ENCODE measurements around the gene OPN4.

Gene OPN4

GRCh38 chr10:86693721-86694369 is 39.5 kb downstream of the OPN4 start:
- no peaks in the 10 kb centered on the region for H3K9me3 ChIP-seq (ENCODE audit: control insufficient read depth, low read length)
- no peaks in the 10 kb centered on the region for H3K27me3 ChIP-seq (replicated peaks; ENCODE audit: control insufficient read depth, insufficient read depth, low read length)
- no peak overlapping the region for H3K9ac ChIP-seq (ENCODE audit: low read length)
- DNase-seq (ENCODE audit: low read depth): peak; percentile 87
- H3K4me3 ChIP-seq (ENCODE audit: low read length): no peak overlapping the region
- H3K36me3 ChIP-seq (ENCODE audit: control insufficient read depth, insufficient read depth, low read length, severe bottlenecking): no peaks in the 10 kb centered on the region
- H3K4me1 ChIP-seq (ENCODE audit: control insufficient read depth, insufficient read depth, low read length): peaks cover 15% of the 10 kb centered on the region

DNA sequence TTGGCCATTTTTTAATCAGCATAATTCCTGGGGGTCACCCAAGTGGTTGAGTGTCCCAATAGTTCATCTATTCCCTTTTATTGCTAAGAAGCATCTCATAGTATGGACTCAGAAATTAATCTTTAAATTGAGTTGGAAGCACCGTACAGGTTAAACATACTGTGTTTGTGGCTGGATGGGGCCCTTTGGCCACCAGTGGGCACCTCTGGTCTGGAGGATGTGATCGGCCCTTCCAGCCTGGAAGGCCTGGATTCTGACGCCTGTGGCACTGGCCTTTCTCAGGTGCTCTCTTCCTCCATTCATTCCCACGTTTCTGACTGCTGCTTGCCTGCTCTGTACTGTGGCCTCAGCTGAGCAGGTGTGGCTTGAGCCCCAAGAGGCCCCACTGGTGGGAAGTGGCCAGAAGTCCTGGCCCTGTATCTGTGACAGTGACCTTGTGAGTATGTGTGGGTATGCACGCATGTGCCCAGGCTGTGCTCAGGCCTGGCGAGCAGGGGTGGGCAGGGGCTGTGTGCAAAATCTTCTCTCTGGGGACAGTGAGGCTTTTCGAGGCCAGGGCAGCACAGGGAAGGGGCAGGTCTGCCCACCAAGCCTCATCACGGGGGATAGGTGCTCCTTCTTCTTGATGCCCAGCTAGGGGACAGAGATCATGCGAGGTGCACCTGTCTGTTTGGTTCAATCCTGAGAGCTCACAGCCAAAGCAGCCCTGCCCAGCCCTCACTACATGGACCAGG is 44.0 kb downstream of the OPN4 start:
- Histone ChIP-seq H3K9me3 (ENCODE audit: control insufficient read depth, low read length) (no peaks in the 10 kb centered on the region), H3K4me1 (ENCODE audit: control insufficient read depth, insufficient read depth, low read length) (peaks cover 8% of the 10 kb centered on the region), H3K27me3 (replicated peaks; ENCODE audit: control insufficient read depth, insufficient read depth, low read length) (peaks cover 7% of the 10 kb centered on the region), H3K9ac (ENCODE audit: low read length) (no peak overlapping the region), H3K36me3 (ENCODE audit: control insufficient read depth, insufficient read depth, low read length, severe bottlenecking) (no peaks in the 10 kb centered on the region), H3K4me3 (ENCODE audit: low read length) (no peak overlapping the region)
- no peak for DNase-seq (ENCODE audit: low read depth)

DNA sequence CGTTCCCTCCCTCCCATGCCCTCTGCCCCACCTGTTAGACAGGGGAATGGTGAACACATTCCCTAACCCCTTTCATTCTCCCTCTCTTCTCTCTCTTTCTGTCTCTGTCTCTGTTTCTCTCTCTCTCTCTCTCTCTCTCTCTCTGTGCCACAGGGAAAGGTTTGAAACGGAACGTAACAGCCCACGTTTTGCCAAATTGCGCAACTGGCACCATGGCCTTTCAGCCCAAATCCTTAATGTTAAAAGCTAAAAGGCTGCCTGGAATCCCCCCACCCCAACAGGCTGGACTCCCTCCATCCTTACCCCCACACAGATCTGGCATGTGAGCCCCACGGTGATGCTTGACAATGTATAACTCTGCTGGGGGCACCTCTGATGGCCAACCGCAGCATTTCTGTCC is 44.8 kb downstream of the OPN4 start:
- Histone ChIP-seq H3K9ac (ENCODE audit: low read length) (no peak overlapping the region), H3K4me3 (ENCODE audit: low read length) (no peak overlapping the region), H3K36me3 (ENCODE audit: control insufficient read depth, insufficient read depth, low read length, severe bottlenecking) (no peaks in the 10 kb centered on the region), H3K27me3 (replicated peaks; ENCODE audit: control insufficient read depth, insufficient read depth, low read length) (peaks cover 7% of the 10 kb centered on the region), H3K4me1 (ENCODE audit: control insufficient read depth, insufficient read depth, low read length) (peaks cover under 1% of the 10 kb centered on the region), H3K9me3 (ENCODE audit: control insufficient read depth, low read length) (no peaks in the 10 kb centered on the region)
- no peak for DNase-seq (ENCODE audit: low read depth)

- H3K27me3 ChIP-seq (replicated peaks; ENCODE audit: control insufficient read depth, insufficient read depth, low read length): peaks cover 7% of the 10 kb centered on the region
- no peaks in the 10 kb centered on the region for H3K36me3 ChIP-seq (ENCODE audit: control insufficient read depth, insufficient read depth, low read length, severe bottlenecking)
- no peaks in the 10 kb centered on the region for H3K9me3 ChIP-seq (ENCODE audit: control insufficient read depth, low read length)
- no peak for DNase-seq (ENCODE audit: low read depth)
- H3K4me1 ChIP-seq (ENCODE audit: control insufficient read depth, insufficient read depth, low read length): no peaks in the 10 kb centered on the region
- no peak overlapping the region for H3K4me3 ChIP-seq (ENCODE audit: low read length)
- no peak overlapping the region for H3K9ac ChIP-seq (ENCODE audit: low read length)
These were observed 45.2 kb downstream of the OPN4 start for GRCh38 chr10:86699541-86699940.

DNA sequence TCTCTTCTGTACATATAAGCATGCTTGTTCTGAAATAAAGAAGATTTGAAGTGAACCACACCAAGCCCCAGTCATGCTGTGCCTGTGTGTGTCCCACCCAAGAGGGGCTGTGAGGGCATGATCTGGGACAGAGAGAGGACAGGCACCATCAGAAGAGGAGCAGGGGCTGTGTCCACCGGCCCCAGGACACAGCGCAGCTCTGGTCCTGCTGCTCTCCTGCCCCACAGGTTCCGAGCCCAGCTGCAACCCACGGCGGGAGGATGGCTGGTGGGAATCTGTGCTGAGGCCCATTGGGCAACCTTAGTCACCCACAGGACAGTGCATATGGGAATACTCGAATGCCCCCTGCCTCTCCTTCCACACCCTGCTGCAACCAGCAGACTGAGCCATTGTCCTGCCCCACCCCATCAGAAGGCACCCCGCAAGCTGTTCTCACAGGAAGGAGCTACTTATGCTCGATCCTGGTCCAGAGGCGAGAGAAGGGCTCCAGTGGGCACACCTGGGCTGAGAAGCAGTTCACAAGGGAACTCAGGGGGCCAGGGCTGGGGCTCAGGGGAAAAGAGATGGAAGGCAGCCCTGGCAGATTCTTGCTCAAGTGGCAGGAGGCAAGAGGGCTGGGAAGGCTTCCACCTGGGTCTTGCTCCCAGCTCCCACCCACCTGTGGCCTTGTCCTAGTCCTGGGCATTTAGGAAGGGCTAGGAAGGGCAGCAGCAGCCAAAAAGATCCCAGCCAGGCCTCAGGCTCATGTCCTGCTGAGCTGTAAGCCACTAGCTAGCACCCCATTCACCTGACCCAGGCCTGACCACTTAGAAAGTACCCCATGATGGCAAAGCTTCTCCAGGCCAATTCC is 45.9 kb downstream of the OPN4 start:
- peaks cover 7% of the 10 kb centered on the region for H3K27me3 ChIP-seq (replicated peaks; ENCODE audit: control insufficient read depth, insufficient read depth, low read length)
- no peaks in the 10 kb centered on the region for H3K9me3 ChIP-seq (ENCODE audit: control insufficient read depth, low read length)
- H3K4me3 ChIP-seq (ENCODE audit: low read length): no peak overlapping the region
- DNase-seq (ENCODE audit: low read depth): no peak
- H3K9ac ChIP-seq (ENCODE audit: low read length): no peak overlapping the region
- H3K4me1 ChIP-seq (ENCODE audit: control insufficient read depth, insufficient read depth, low read length): no peaks in the 10 kb centered on the region
- H3K36me3 ChIP-seq (ENCODE audit: control insufficient read depth, insufficient read depth, low read length, severe bottlenecking): no peaks in the 10 kb centered on the region

GRCh38 chr10:86700851-86701617 is 46.7 kb downstream of the OPN4 start:
- Histone ChIP-seq H3K9me3 (ENCODE audit: control insufficient read depth, low read length) (no peaks in the 10 kb centered on the region), H3K4me3 (ENCODE audit: low read length) (no peak overlapping the region), H3K27me3 (replicated peaks; ENCODE audit: control insufficient read depth, insufficient read depth, low read length) (peaks cover 7% of the 10 kb centered on the region), H3K9ac (ENCODE audit: low read length) (no peak overlapping the region), H3K36me3 (ENCODE audit: control insufficient read depth, insufficient read depth, low read length, severe bottlenecking) (no peaks in the 10 kb centered on the region), H3K4me1 (ENCODE audit: control insufficient read depth, insufficient read depth, low read length) (no peaks in the 10 kb centered on the region)
- DNase-seq (ENCODE audit: low read depth): no peak

- DNase-seq (ENCODE audit: low read depth): no peak
- H3K36me3 ChIP-seq (ENCODE audit: control insufficient read depth, insufficient read depth, low read length, severe bottlenecking): no peaks in the 10 kb centered on the region
- H3K9me3 ChIP-seq (ENCODE audit: control insufficient read depth, low read length): no peaks in the 10 kb centered on the region
- peaks cover 7% of the 10 kb centered on the region for H3K27me3 ChIP-seq (replicated peaks; ENCODE audit: control insufficient read depth, insufficient read depth, low read length)
- no peak overlapping the region for H3K4me3 ChIP-seq (ENCODE audit: low read length)
- H3K9ac ChIP-seq (ENCODE audit: low read length): no peak overlapping the region
- H3K4me1 ChIP-seq (ENCODE audit: control insufficient read depth, insufficient read depth, low read length): no peaks in the 10 kb centered on the region
These were observed 48.8 kb downstream of the OPN4 start for GRCh38 chr10:86703176-86703575.

DNA sequence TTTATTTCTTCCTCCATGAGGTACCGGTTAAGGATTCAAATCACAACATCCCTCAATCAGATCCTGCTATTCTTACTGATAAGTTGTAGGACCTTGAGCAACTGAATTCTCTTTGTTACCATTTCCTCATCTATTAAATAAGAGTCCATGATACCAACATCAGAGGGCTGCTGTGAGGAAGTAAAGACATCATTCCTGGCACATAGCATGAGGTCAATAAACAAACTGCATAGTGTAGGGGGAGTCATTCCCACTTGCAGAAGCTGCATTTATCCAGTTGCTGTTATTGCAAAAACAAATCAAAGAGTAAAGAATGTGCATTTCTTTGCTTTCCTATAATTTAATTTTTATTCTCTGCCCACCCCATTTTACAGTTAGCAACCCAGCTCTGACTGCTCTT is 50.8 kb downstream of the OPN4 start:
- no peaks in the 10 kb centered on the region for H3K4me1 ChIP-seq (ENCODE audit: control insufficient read depth, insufficient read depth, low read length)
- DNase-seq (ENCODE audit: low read depth): no peak
- no peaks in the 10 kb centered on the region for H3K9me3 ChIP-seq (ENCODE audit: control insufficient read depth, low read length)
- H3K27me3 ChIP-seq (replicated peaks; ENCODE audit: control insufficient read depth, insufficient read depth, low read length): peaks cover 1% of the 10 kb centered on the region
- no peak overlapping the region for H3K4me3 ChIP-seq (ENCODE audit: low read length)
- H3K9ac ChIP-seq (ENCODE audit: low read length): no peak overlapping the region
- H3K36me3 ChIP-seq (ENCODE audit: control insufficient read depth, insufficient read depth, low read length, severe bottlenecking): no peaks in the 10 kb centered on the region

DNA sequence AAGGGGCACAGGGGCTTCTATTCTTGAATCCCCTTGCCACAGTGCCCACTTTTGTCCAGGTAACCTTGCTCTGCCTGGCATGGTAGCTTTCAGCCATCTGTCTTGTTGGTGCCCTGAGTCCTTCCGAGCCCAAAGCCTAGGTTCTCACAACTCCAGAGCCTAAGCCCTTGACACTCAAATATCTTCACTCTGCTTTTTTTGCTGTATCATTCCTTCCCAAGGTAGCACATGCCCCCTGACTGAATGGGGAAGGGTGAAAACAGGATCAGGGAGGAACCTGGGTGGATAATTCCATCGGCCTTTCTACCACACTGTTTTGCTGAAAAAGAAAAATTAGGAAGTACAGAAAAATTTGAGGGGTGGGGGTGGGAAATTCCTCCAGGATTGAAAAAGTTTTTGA is 51.6 kb downstream of the OPN4 start:
- Histone ChIP-seq H3K27me3 (replicated peaks; ENCODE audit: control insufficient read depth, insufficient read depth, low read length) (no peaks in the 10 kb centered on the region), H3K4me3 (ENCODE audit: low read length) (no peak overlapping the region), H3K9ac (ENCODE audit: low read length) (no peak overlapping the region), H3K4me1 (ENCODE audit: control insufficient read depth, insufficient read depth, low read length) (peaks cover 6% of the 10 kb centered on the region), H3K36me3 (ENCODE audit: control insufficient read depth, insufficient read depth, low read length, severe bottlenecking) (no peaks in the 10 kb centered on the region), H3K9me3 (ENCODE audit: control insufficient read depth, low read length) (no peaks in the 10 kb centered on the region)
- DNase-seq (ENCODE audit: low read depth): no peak

DNA sequence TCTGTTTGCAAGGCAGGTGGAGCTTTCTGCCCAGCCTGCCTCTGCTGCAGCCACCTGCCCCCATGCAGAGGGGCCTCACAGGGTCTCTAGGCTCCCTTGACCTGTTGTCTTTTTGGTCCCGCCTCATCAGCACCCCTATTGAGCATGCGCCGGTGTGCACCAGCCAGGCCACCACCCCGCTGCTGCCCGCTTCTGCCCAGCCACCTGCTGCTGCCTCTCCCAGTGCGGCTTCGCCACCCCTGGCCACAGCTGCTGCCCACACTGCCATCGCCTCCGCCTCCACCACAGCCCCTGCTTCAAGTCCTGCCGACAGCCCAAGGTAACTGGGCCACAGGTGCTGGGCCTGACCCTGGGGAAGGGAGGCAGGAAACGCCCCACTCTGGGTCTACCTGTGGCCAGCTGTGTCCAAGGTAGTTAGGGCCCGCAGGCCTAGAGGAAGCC is 52.1 kb downstream of the OPN4 start:
- no peaks in the 10 kb centered on the region for H3K9me3 ChIP-seq (ENCODE audit: control insufficient read depth, low read length)
- H3K36me3 ChIP-seq (ENCODE audit: control insufficient read depth, insufficient read depth, low read length, severe bottlenecking): no peaks in the 10 kb centered on the region
- DNase-seq (ENCODE audit: low read depth): no peak
- peaks cover 6% of the 10 kb centered on the region for H3K4me1 ChIP-seq (ENCODE audit: control insufficient read depth, insufficient read depth, low read length)
- no peak overlapping the region for H3K9ac ChIP-seq (ENCODE audit: low read length)
- no peaks in the 10 kb centered on the region for H3K27me3 ChIP-seq (replicated peaks; ENCODE audit: control insufficient read depth, insufficient read depth, low read length)
- H3K4me3 ChIP-seq (ENCODE audit: low read length): no peak overlapping the region

DNA sequence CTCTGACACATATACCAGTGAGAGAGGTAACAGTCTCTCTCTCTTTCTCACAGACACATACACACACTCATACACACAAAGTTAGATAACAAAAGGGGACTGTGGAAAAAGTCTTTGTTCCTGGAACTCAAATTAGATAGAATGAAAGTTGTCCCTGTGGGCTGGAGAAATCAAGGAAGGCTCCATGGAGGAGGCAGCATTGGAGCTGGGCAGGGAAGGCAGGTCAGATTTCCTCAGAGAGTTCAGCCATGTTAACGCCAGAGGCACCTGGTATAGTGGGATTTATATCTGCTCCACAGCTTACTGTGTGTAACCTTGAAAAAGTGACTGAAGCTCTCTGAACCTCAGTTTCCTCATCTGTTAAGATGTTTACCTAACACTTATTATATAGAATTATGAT is 52.6 kb downstream of the OPN4 start:
- Histone ChIP-seq H3K9me3 (ENCODE audit: control insufficient read depth, low read length) (no peaks in the 10 kb centered on the region), H3K4me1 (ENCODE audit: control insufficient read depth, insufficient read depth, low read length) (peaks cover 7% of the 10 kb centered on the region), H3K9ac (ENCODE audit: low read length) (no peak overlapping the region), H3K27me3 (replicated peaks; ENCODE audit: control insufficient read depth, insufficient read depth, low read length) (no peaks in the 10 kb centered on the region), H3K4me3 (ENCODE audit: low read length) (no peak overlapping the region), H3K36me3 (ENCODE audit: control insufficient read depth, insufficient read depth, low read length, severe bottlenecking) (no peaks in the 10 kb centered on the region)
- DNase-seq (ENCODE audit: low read depth): no peak
